K562 (cell line): ENCODE measurements around the gene LCLAT1. TPM values are rescaled to one million over a fixed set of nuclear protein-coding genes. Genes with fewer than 3 reads are reported as not detected.

ENCODE experiments used
- ATAC-seq: fragments of 200-7000 bp; cut with Tn5 transposase; 3 replicates; pipeline ENCODE4 v1.9.1; 2020; ENCODE audit warnings: moderate library complexity
- BruUV-seq: library from RNA; stranded (reverse); fragments of 400-500 nt; replicated peaks from 2 replicates; lab custom pipeline; 2021; lab: Mats Ljungman, UMichigan
- CTCF ChIA-PET: fragments of 300-600 bp; formaldehyde crosslinking; extraction: SDS; loops from one replicate; lab custom pipeline; 2021; ENCODE audit warnings: low intra/inter-chr PET ratio; lab: Yijun Ruan, JAX
- POLR2A ChIA-PET: fragments of 300-600, 350-650 bp; sonication (Branson Sonifier 250); formaldehyde crosslinking; extraction: SDS; loops from one replicate; lab custom pipeline; 2021; ENCODE audit warnings: antibody characterized with exemption, inconsistent platforms; lab: Yijun Ruan, JAX
- DNase-seq, 4 experiments: peaks; one replicate each; pipeline versions ENCODE4 v3.0.0 to v3.0.0-alpha.2; 2011 to 2018; ENCODE audit warnings: low spot score in 3 of 4, mixed read lengths in 3 of 4; ENCODE audit errors: extremely low read depth in 1 of 4
- FAIRE-seq: peaks from 2 replicates; lab custom pipeline; 2011; peaks lifted over from hg19 to GRCh38; lab: Jason Lieb, UNC
- H2AFZ ChIP-seq: 2 replicates; pipeline ENCODE4 v1.6.0; 2011; ENCODE audit warnings: low read depth, low read length, control low read depth, inconsistent platforms
- H3K27ac ChIP-seq: fragments of 200-600 bp; 3 replicates; pipeline ENCODE4 v1.8.0; 2011; ENCODE audit warnings: low read depth, mild to moderate bottlenecking, control low read depth, inconsistent platforms, low read length, moderate library complexity, mixed read lengths; ENCODE audit errors: extremely low read depth
- H3K27me3 ChIP-seq, 2 experiments: fragments of 300-600 bp in 1 of 2; 2 replicates in 1 of 2; 3 replicates in 1 of 2; pipeline versions ENCODE4 v1.6.0 to v1.8.0; 2011; ENCODE audit warnings: inconsistent platforms in 2 of 2, low read length in 2 of 2, mild to moderate bottlenecking in 1 of 2, mixed read lengths in 1 of 2, moderate library complexity in 1 of 2; ENCODE audit not compliant: control insufficient read depth in 2 of 2, insufficient read depth in 2 of 2
- H3K36me3 ChIP-seq: fragments of 300-600 bp; 3 replicates; pipeline ENCODE4 v1.8.0; 2011; ENCODE audit warnings: mild to moderate bottlenecking, low read length, inconsistent platforms; ENCODE audit not compliant: control insufficient read depth, insufficient read depth
- H3K4me1 ChIP-seq, 2 experiments: fragments of 200-600 bp in 1 of 2; replicated peaks in 1 of 2; 2 replicates in 1 of 2; 3 replicates in 1 of 2; pipeline versions ENCODE4 v1.5.1 to v1.8.0; 2011; ENCODE audit warnings: inconsistent platforms in 2 of 2, low read length in 2 of 2, mild to moderate bottlenecking in 1 of 2, mixed read lengths in 1 of 2, moderate library complexity in 1 of 2; ENCODE audit not compliant: control insufficient read depth in 2 of 2, insufficient read depth in 2 of 2
- H3K4me2 ChIP-seq: 2 replicates; pipeline ENCODE4 v1.6.1; 2011; ENCODE audit warnings: low read length, control low read depth, inconsistent platforms, mixed read lengths; ENCODE audit not compliant: insufficient read depth
- H3K4me3 ChIP-seq: fragments of 200-600 bp; sonication (generic), shearing (Covaris generic); 2 replicates; pipeline ENCODE4 v1.5.1; 2016; ENCODE audit warnings: control low read depth, inconsistent platforms
- H3K79me2 ChIP-seq: fragments of 200-600 bp; 3 replicates; pipeline ENCODE4 v1.8.0; 2011; ENCODE audit warnings: low read length, inconsistent platforms; ENCODE audit not compliant: control insufficient read depth, insufficient read depth
- H3K9ac ChIP-seq, 2 experiments: 2 replicates each; pipeline versions ENCODE4 v1.6.0 to v1.6.1; 2011; ENCODE audit warnings: low read depth in 2 of 2, low read length in 2 of 2, control low read depth in 1 of 2, inconsistent platforms in 1 of 2, mild to moderate bottlenecking in 1 of 2, mixed read lengths in 1 of 2; ENCODE audit not compliant: insufficient read depth in 1 of 2
- H3K9me1 ChIP-seq: one replicate; pipeline ENCODE4 v1.6.0; 2011; ENCODE audit warnings: inconsistent platforms, mild to moderate bottlenecking, low read length, moderate library complexity; ENCODE audit not compliant: control insufficient read depth, insufficient read depth
- H3K9me3 ChIP-seq: replicated peaks from 2 replicates; pipeline ENCODE4 v1.5.1; 2011; ENCODE audit warnings: low read depth, low read length, inconsistent platforms; ENCODE audit not compliant: control insufficient read depth, insufficient read depth
- H4K20me1 ChIP-seq: replicated peaks from 2 replicates; pipeline ENCODE4 v1.6.1; 2011; ENCODE audit warnings: low read length, inconsistent platforms, mixed read lengths; ENCODE audit not compliant: control insufficient read depth, insufficient read depth
- CREM ChIP-seq: IDR thresholded peaks from 2 replicates; pipeline ENCODE4 v1.6.1; 2014; ENCODE audit warnings: antibody characterized with exemption, low read depth
- EGR1 ChIP-seq: fragments of 450-650 bp; conservative IDR thresholded peaks from 2 replicates; pipeline ENCODE4 v1.6.1; 2017; ENCODE audit warnings: mild to moderate bottlenecking
- HNRNPH1 ChIP-seq: fragments of 200-400 bp; formaldehyde crosslinking; optimal IDR thresholded peaks from 2 replicates; pipeline ENCODE3; 2017; ENCODE audit warnings: low read depth, mild to moderate bottlenecking, low read length, moderate library complexity
- KAT2B ChIP-seq: IDR thresholded peaks from one replicate; pipeline ENCODE4 v1.6.1; 2012; ENCODE audit warnings: low read depth, mild to moderate bottlenecking, control low read depth, inconsistent platforms, low read length, moderate library complexity
- NR2F6 ChIP-seq: fragments of 450-650 bp; formaldehyde crosslinking; IDR thresholded peaks from 2 replicates; pipeline ENCODE4 v1.4.0; 2020; ENCODE audit warnings: mild to moderate bottlenecking
- RAD51 ChIP-seq: fragments of 450-650 bp; IDR thresholded peaks from 2 replicates; pipeline ENCODE4 v1.7.1; 2016; ENCODE audit warnings: low read depth, mild to moderate bottlenecking, borderline replicate concordance
- SMAD3 ChIP-seq: fragments of 450-650 bp; formaldehyde crosslinking; conservative IDR thresholded peaks from 2 replicates; pipeline ENCODE4 v1.4.0; 2020; ENCODE audit warnings: mild to moderate bottlenecking
- SMARCA4 ChIP-seq: fragments of 450-650 bp; IDR thresholded peaks from 2 replicates; pipeline ENCODE4 v1.6.1; 2016
- SRSF3 ChIP-seq: fragments of 200-400 bp; formaldehyde crosslinking; IDR thresholded peaks from 2 replicates; pipeline ENCODE4 v1.6.1; 2016; ENCODE audit warnings: mild to moderate bottlenecking, low read length, moderate library complexity; ENCODE audit not compliant: insufficient read depth
- SRSF7 ChIP-seq: fragments of 200-400 bp; formaldehyde crosslinking; optimal IDR thresholded peaks from 2 replicates; pipeline ENCODE3; 2017; ENCODE audit warnings: mild to moderate bottlenecking, low read depth, low read length
- ZNF511 ChIP-seq: sonication (generic); formaldehyde crosslinking; IDR thresholded peaks from 2 replicates; pipeline ENCODE4 v1.8.0; 2022; ENCODE audit warnings: mild to moderate bottlenecking, missing genetic modification reagents
- ZNF696 ChIP-seq: fragments of 250-450 bp; sonication (Bioruptor Pico); conservative IDR thresholded peaks from 2 replicates; pipeline ENCODE4 v1.4.0; 2020; ENCODE audit warnings: mild to moderate bottlenecking, moderate library complexity
- ZNF699 ChIP-seq: fragments of 250-450 bp; sonication (Bioruptor Pico); IDR thresholded peaks from 2 replicates; pipeline ENCODE4 v1.8.0; 2021; ENCODE audit warnings: mild to moderate bottlenecking, moderate library complexity; ENCODE audit not compliant: insufficient replicate concordance
- ZNF75A ChIP-seq: fragments of 450-650 bp; formaldehyde crosslinking; IDR thresholded peaks from 2 replicates; pipeline ENCODE4 v1.4.0; 2020; ENCODE audit warnings: mild to moderate bottlenecking
- WGBS: fragments of 100-300 bp; shearing (Covaris generic); methylation state at CpG from one replicate; pipeline ENCODE4 v1.1.6; 2016; ENCODE audit warnings: low coverage, mixed read lengths; ENCODE audit not compliant: insufficient coverage; ENCODE audit errors: missing lambda C conversion rate; 5-methylcytosine and 5-hydroxymethylcytosine counted together
- in situ Hi-C: fragments of 300-500 bp; cut with MboI; formaldehyde crosslinking; loops from 4 replicates; pipeline ENCODE4 v1.15.0; 2018; ENCODE audit warnings: inconsistent platforms, mixed read lengths
- intact Hi-C: fragments of 100-400 bp; cut with micrococcal nuclease; formaldehyde crosslinking; loops from 2 replicates; pipeline ENCODE4 v1.14.2; 2022
- polyA plus RNA-seq, 8 experiments: library from polyadenylated mRNA; depleted of rRNA in 4 of 8; stranded (reverse) in 5 of 8; unstranded in 3 of 8; fragments of >200 nt; fragmentation: Nextera tagmentation in 2 of 8; fragmentation: Illumina TruSeq in 1 of 8; extraction: Ambion mirVana in 2 of 8; extraction: Trizol in 1 of 8; gene quantifications; 2 replicates each; pipeline versions ENCODE4 v1.2.1 to v1.2.3, GENCODE V29; 2011 to 2014; ENCODE audit warnings: inconsistent platforms in 1 of 8, missing spikeins in 1 of 8
- total RNA-seq, 7 experiments: library from RNA; depleted of rRNA in 6 of 7; stranded (reverse); fragments of >200 nt in 6 of 7; fragmentation: Illumina TruSeq in 2 of 7; extraction: Trizol in 2 of 7; gene quantifications; 2 replicates each; pipeline versions ENCODE4 v1.2.1 to v1.2.3, GENCODE V29; 2011 to 2021; ENCODE audit warnings: low replicate concordance in 1 of 7
- TF ChIP-seq, protein P1 (sequence below): fragments of 450-650 bp; IDR thresholded peaks from 2 replicates; pipeline ENCODE4 v1.6.1; 2016; ENCODE audit warnings: missing biosample characterization, missing genetic modification characterization
- TF ChIP-seq, protein P2 (sequence below): fragments of 200-800 bp; sonication (Bioruptor generic); IDR thresholded peaks from 2 replicates; pipeline ENCODE4 v1.6.1; 2017; ENCODE audit warnings: missing genetic modification characterization, missing compliant biosample characterization
- TF ChIP-seq, protein P3 (sequence below): sonication (generic); formaldehyde crosslinking; IDR thresholded peaks from 2 replicates; pipeline ENCODE4 v1.9.0; 2022; ENCODE audit warnings: mild to moderate bottlenecking, missing genetic modification reagents

Gene LCLAT1
- total and polyA plus RNA-seq, 9 of the 15 experiments (the other 6 are each of a cell fraction or from before 2014, with no cell fraction given), result 8.9 to 63.3 (median 25.4) TPM

- FAIRE-seq (no peak), DNase-seq (no peak), ATAC-seq (no peak)
- Histone ChIP-seq H3K36me3 (no peaks in the 10 kb centered on the region), H3K4me2 (no peak overlapping the region), H3K27ac (no peak overlapping the region), H3K27me3 (no peaks in the 10 kb centered on the region), H4K20me1 (no peaks in the 10 kb centered on the region), H3K9me1 (no peaks in the 10 kb centered on the region), H3K4me3 (no peak overlapping the region), H3K9me3 (no peaks in the 10 kb centered on the region), H3K9ac (no peak overlapping the region), H3K4me1 (peaks cover 0 to 5% of the 10 kb centered on the region in 2 experiments; a peak in 2 of 5 replicates), H3K79me2 (no peaks in the 10 kb centered on the region), H2AFZ (no peak overlapping the region)
- in situ Hi-C loops (no loop called here), intact Hi-C loops (no loop called here)
- BruUV-seq, result no TSS peak
- WGBS, result 54% methylated on average over 2 of the region's 2 CpGs
- POLR2A ChIA-PET, result interaction anchor here (0.6 to 1.3 kb wide), 3 partner anchors 9 to 12 kb away, joined by 3 to 4 read pairs (median 3); no protein-coding TSS in a partner anchor
- TF ChIP-seq, protein P1, sequence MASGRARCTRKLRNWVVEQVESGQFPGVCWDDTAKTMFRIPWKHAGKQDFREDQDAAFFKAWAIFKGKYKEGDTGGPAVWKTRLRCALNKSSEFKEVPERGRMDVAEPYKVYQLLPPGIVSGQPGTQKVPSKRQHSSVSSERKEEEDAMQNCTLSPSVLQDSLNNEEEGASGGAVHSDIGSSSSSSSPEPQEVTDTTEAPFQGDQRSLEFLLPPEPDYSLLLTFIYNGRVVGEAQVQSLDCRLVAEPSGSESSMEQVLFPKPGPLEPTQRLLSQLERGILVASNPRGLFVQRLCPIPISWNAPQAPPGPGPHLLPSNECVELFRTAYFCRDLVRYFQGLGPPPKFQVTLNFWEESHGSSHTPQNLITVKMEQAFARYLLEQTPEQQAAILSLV (tag), result no peak
- TF ChIP-seq NR2F6 (no peak), EGR1 (no peak), SRSF3 (no peak), ZNF696 (CRISPR knock-in tag) (no peak), ZNF75A (CRISPR knock-in tag) (no peak), SRSF7 (no peak), HNRNPH1 (no peak), CREM (no peak), ZNF511 (no peak), RAD51 (no peak), KAT2B (no peak), SMAD3 (no peak), SMARCA4 (no peak), ZNF699 (CRISPR knock-in tag) (no peak)
- TF ChIP-seq, protein P2, sequence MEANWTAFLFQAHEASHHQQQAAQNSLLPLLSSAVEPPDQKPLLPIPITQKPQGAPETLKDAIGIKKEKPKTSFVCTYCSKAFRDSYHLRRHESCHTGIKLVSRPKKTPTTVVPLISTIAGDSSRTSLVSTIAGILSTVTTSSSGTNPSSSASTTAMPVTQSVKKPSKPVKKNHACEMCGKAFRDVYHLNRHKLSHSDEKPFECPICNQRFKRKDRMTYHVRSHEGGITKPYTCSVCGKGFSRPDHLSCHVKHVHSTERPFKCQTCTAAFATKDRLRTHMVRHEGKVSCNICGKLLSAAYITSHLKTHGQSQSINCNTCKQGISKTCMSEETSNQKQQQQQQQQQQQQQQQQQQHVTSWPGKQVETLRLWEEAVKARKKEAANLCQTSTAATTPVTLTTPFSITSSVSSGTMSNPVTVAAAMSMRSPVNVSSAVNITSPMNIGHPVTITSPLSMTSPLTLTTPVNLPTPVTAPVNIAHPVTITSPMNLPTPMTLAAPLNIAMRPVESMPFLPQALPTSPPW (CRISPR knock-in tag), result no peak
- TF ChIP-seq, protein P3, sequence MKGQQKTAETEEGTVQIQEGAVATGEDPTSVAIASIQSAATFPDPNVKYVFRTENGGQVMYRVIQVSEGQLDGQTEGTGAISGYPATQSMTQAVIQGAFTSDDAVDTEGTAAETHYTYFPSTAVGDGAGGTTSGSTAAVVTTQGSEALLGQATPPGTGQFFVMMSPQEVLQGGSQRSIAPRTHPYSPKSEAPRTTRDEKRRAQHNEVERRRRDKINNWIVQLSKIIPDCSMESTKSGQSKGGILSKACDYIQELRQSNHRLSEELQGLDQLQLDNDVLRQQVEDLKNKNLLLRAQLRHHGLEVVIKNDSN (CRISPR knock-in tag), result no peak
- CTCF ChIA-PET, result no interaction called here
These were observed 135.5 kb downstream of the LCLAT1 start for GRCh38 chr2:30582521-30582920.
